Bronchial epithelial cell (primary cell): ENCODE data around the gene SUN1. TPM values are rescaled to one million over a fixed set of nuclear protein-coding genes. Genes with fewer than 3 reads are reported as not detected.

Experiments used
- total RNA-seq: library from RNA; depleted of rRNA; stranded (reverse); fragments of >200 nt; gene quantifications from 2 replicates; pipeline ENCODE4 v1.2.1, GENCODE V29; 2014

Gene SUN1
- total RNA-seq, 1 donor from 2014 or later = 176 TPM

Other genes with a start within 250 kb of the SUN1 start
- 9.6 and 9.7 TPM in 2 replicates for gene DNAAF5, start 105.8 kb upstream of the SUN1 start, total RNA-seq
- gene PRKAR1B, start 105.2 kb upstream of the SUN1 start, total RNA-seq = 7.4 and 14.0 TPM in 2 replicates
- 44.5 and 52.1 TPM in 2 replicates for gene GET4, start 44.1 kb downstream of the SUN1 start, total RNA-seq
- gene ADAP1, start 122.2 kb downstream of the SUN1 start, total RNA-seq = 26.9 and 45.3 TPM in 2 replicates
- 12.9 and 17.5 TPM in 2 replicates for gene COX19, start 143.1 kb downstream of the SUN1 start, total RNA-seq
- gene CYP2W1, start 150.7 kb downstream of the SUN1 start, total RNA-seq = 0.51 TPM in 1 of 2 replicates, not detected in the other
- 1.0 and 1.3 TPM in 2 replicates for gene GPR146, start 212.1 kb downstream of the SUN1 start, total RNA-seq